ENCODE measurements around the gene PHC2. TPM values are rescaled to one million over a fixed set of nuclear protein-coding genes. Genes with fewer than 3 reads are reported as not detected.

PHC2 gene
- total and polyA plus RNA-seq, 9 of the 15 experiments (the other 6 are each of a cell fraction or from before 2014, with no cell fraction given): 3.1 to 67.6 (median 34.6) TPM

GRCh38 chr1:33341190-33341589 is 89.7 kb downstream of the PHC2 start:
- H3K4me1 ChIP-seq (replicated peaks in 1 of 2; ENCODE audit: control insufficient read depth in 2 of 2, insufficient read depth in 2 of 2, low read length in 2 of 2): peaks cover 8 to 17% of the 10 kb centered on the region in 2 experiments; a peak in 4 of 5 replicates
- no peak for TF ChIP-seq FIP1L1 (IDR thresholded peaks at IDR 0.05; ENCODE audit: low read depth, low read length, poor library complexity, severe bottlenecking)
- TF ChIP-seq IRF2 (CRISPR knock-in tag; IDR thresholded peaks at IDR 0.05): no peak
- no peak for TF ChIP-seq MYBL2 (IDR thresholded peaks at IDR 0.05; ENCODE audit: low read depth)
- no peak for TF ChIP-seq MYBL2 (CRISPR knock-in tag; IDR thresholded peaks at IDR 0.05; ENCODE audit: borderline replicate concordance)
- no peak for TF ChIP-seq FUS (optimal IDR thresholded peaks at IDR 0.05; ENCODE audit: low read depth, low read length)
- TF ChIP-seq ZFPM2 (CRISPR knock-in tag; IDR thresholded peaks at IDR 0.05): no peak
- no peak for TF ChIP-seq MAFG (tag; conservative IDR thresholded peaks at IDR 0.05)
- TF ChIP-seq ZNF512 (tag; IDR thresholded peaks at IDR 0.05): no peak
- no peak for TF ChIP-seq MEF2D (tag; conservative IDR thresholded peaks at IDR 0.05; ENCODE audit: low read depth)
- no peak for TF ChIP-seq CBX8 (IDR thresholded peaks at IDR 0.05; ENCODE audit: borderline replicate concordance, extremely low read depth, low read depth, low read length, poor library complexity, severe bottlenecking)
- TF ChIP-seq PRMT5 (CRISPR knock-in tag; IDR thresholded peaks at IDR 0.05): no peak
- TF ChIP-seq RAD21 (CRISPR knock-in tag; conservative IDR thresholded peaks at IDR 0.05 in 1 of 2, IDR thresholded peaks at IDR 0.05 in 1 of 2): no peak
- no peak for TF ChIP-seq ZNF134 (CRISPR knock-in tag; conservative IDR thresholded peaks at IDR 0.05)
- no peak for TF ChIP-seq BDP1 (IDR thresholded peaks at IDR 0.05; ENCODE audit: insufficient read depth, insufficient read length)
- no peak for TF ChIP-seq CLOCK (CRISPR knock-in tag; IDR thresholded peaks at IDR 0.05; ENCODE audit: borderline replicate concordance)
- TF ChIP-seq SMC3 (conservative IDR thresholded peaks at IDR 0.05; ENCODE audit: insufficient read depth, low read depth, low read length): no peak
- no peak for TF ChIP-seq KAT7 (CRISPR knock-in tag; IDR thresholded peaks at IDR 0.05; ENCODE audit: borderline replicate concordance)
- no peak for TF ChIP-seq RBFOX2 (IDR thresholded peaks at IDR 0.05; ENCODE audit: low read depth, low read length)
- TF ChIP-seq KAT8 (IDR thresholded peaks at IDR 0.05; ENCODE audit: low read depth): no peak

More at GRCh38 chr1:33341190-33341589, 89.7 kb downstream of the PHC2 start:
- CTCF ChIA-PET (ENCODE audit: low intra/inter-chr PET ratio): no interaction called here
- peaks cover 13% of the 10 kb centered on the region for H3K9me1 ChIP-seq (ENCODE audit: control insufficient read depth, insufficient read depth, low read length)
- H3K36me3 ChIP-seq (ENCODE audit: control insufficient read depth, insufficient read depth, low read length): peaks cover 38% of the 10 kb centered on the region; the same call in 2 of the 3 replicates
- DNase-seq (ENCODE audit: extremely low read depth in 1 of 4, low spot score in 3 of 4) (no peak), FAIRE-seq (no peak), ATAC-seq (no peak)
- no TSS peak for BruUV-seq (replicated peaks)
- intact Hi-C loops (cut with micrococcal nuclease) (no loop called here), in situ Hi-C loops (cut with MboI) (no loop called here)
- H3K4me3 ChIP-seq: no peak overlapping the region
- peaks cover 50% of the 10 kb centered on the region for H3K79me2 ChIP-seq (ENCODE audit: control insufficient read depth, insufficient read depth, low read length)
- no peaks in the 10 kb centered on the region for H3K27me3 ChIP-seq (ENCODE audit: control insufficient read depth in 2 of 2, insufficient read depth in 2 of 2, low read length in 2 of 2)
- POLR2A ChIA-PET: interaction anchor here (0.6 to 2.1 kb wide), 8 partner anchors 10 to 1236 kb away, joined by 3 to 10 read pairs (median 4); partner anchors contain the start of gene A3GALT2
- H3K4me2 ChIP-seq (ENCODE audit: insufficient read depth, low read length): no peak overlapping the region
- peaks cover 35% of the 10 kb centered on the region for H4K20me1 ChIP-seq (replicated peaks; ENCODE audit: control insufficient read depth, insufficient read depth, low read length)
- H3K9me3 ChIP-seq (replicated peaks; ENCODE audit: control insufficient read depth, insufficient read depth, low read depth, low read length): no peaks in the 10 kb centered on the region
- 95% methylated on average over 6 of the region's 6 CpGs for WGBS (ENCODE audit: insufficient coverage, low coverage, missing lambda C conversion rate)
- H3K27ac ChIP-seq (ENCODE audit: extremely low read depth, low read depth, low read length): no peak overlapping the region
- no peak overlapping the region for H3K9ac ChIP-seq (ENCODE audit: insufficient read depth in 1 of 2, low read depth in 2 of 2, low read length in 2 of 2)
- no peak overlapping the region for H2AFZ ChIP-seq (ENCODE audit: low read depth, low read length)

Measured in K562 (cell line).